Endodermal cell (in vitro differentiated cells): ENCODE measurements around the gene MGLL. TPM values are rescaled to one million over a fixed set of nuclear protein-coding genes. Genes with fewer than 3 reads are reported as not detected.

Source experiments
- DNase-seq: peaks from one replicate; pipeline ENCODE4 v3.0.0-alpha.2; 2017
- H3K27ac ChIP-seq: 2 replicates; pipeline ENCODE4 v1.5.1; 2013; ENCODE audit warnings: mild to moderate bottlenecking, low read depth, low read length, moderate library complexity
- H3K27me3 ChIP-seq: 2 replicates; pipeline ENCODE4 v1.6.1; 2013; ENCODE audit warnings: mild to moderate bottlenecking, low read length, moderate library complexity; ENCODE audit not compliant: insufficient read depth, control insufficient read depth, poor library complexity, severe bottlenecking
- H3K36me3 ChIP-seq: 2 replicates; pipeline ENCODE4 v1.7.0; 2013; ENCODE audit warnings: mild to moderate bottlenecking, low read length, moderate library complexity; ENCODE audit not compliant: control insufficient read depth, insufficient read depth
- H3K4me1 ChIP-seq: one replicate; pipeline ENCODE4 v1.7.0; 2013; ENCODE audit warnings: low read length; ENCODE audit not compliant: control insufficient read depth, insufficient read depth
- H3K4me3 ChIP-seq: 2 replicates; pipeline ENCODE4 v1.5.1; 2013; ENCODE audit warnings: mild to moderate bottlenecking, low read length, moderate library complexity
- H3K9ac ChIP-seq: 2 replicates; pipeline ENCODE4 v1.6.1; 2013; ENCODE audit warnings: mild to moderate bottlenecking, low read length, moderate library complexity; ENCODE audit not compliant: poor library complexity, severe bottlenecking; ENCODE audit errors: extremely low read depth
- H3K9me3 ChIP-seq: 2 replicates; pipeline ENCODE4 v1.6.1; 2013; ENCODE audit warnings: mild to moderate bottlenecking, low read length, moderate library complexity; ENCODE audit not compliant: control insufficient read depth
- H3K27ac Mint-ChIP-seq: 2 replicates; pipeline ENCODE4 v1.8.0; 2020; ENCODE audit warnings: mixed read lengths
- H3K27me3 Mint-ChIP-seq: 2 replicates; pipeline ENCODE4 v1.8.0; 2021; ENCODE audit warnings: mild to moderate bottlenecking, mixed read lengths; ENCODE audit not compliant: insufficient read depth
- H3K36me3 Mint-ChIP-seq: 2 replicates; pipeline ENCODE4 v1.8.0; 2020; ENCODE audit warnings: low read depth, mixed read lengths
- H3K4me1 Mint-ChIP-seq: 2 replicates; pipeline ENCODE4 v1.8.0; 2020; ENCODE audit warnings: mixed read lengths
- H3K4me3 Mint-ChIP-seq: 2 replicates; pipeline ENCODE4 v1.8.0; 2020; ENCODE audit warnings: mild to moderate bottlenecking, moderate library complexity, mixed read lengths
- H3K9me3 Mint-ChIP-seq: 2 replicates; pipeline ENCODE4 v1.8.0; 2020; ENCODE audit warnings: mild to moderate bottlenecking, mixed read lengths
- WGBS, 2 experiments: methylation state at CpG; one replicate each; pipeline versions ENCODE4 v1.1.5 to v1.1.7; 2013; ENCODE audit warnings: missing lambda C conversion rate in 2 of 2, mixed read lengths in 1 of 2; ENCODE audit not compliant: insufficient coverage in 1 of 2, insufficient read length in 1 of 2; 5-methylcytosine and 5-hydroxymethylcytosine counted together
- total RNA-seq, 2 donors: library from RNA; stranded (reverse); fragmentation: NEBNext Ultra II Directional in 1 of 2; extraction: Animal tissue kit (Norgen Biotek cat#: 25700) in 1 of 2; gene quantifications; 2 replicates in 1 of 2; 3 replicates in 1 of 2; pipeline ENCODE4 v1.2.1, GENCODE V29; 2021
- TF ChIP-seq, protein P1 (sequence below): fragments of 200-600 bp; sonication (generic); conservative IDR thresholded peaks from 2 replicates; pipeline ENCODE4 v1.5.0; 2021; ENCODE audit warnings: antibody characterized with exemption, mild to moderate bottlenecking

The MGLL gene
- total RNA-seq, 2 donors from 2014 or later, result 0.22 TPM; not detected in 1

DNA sequence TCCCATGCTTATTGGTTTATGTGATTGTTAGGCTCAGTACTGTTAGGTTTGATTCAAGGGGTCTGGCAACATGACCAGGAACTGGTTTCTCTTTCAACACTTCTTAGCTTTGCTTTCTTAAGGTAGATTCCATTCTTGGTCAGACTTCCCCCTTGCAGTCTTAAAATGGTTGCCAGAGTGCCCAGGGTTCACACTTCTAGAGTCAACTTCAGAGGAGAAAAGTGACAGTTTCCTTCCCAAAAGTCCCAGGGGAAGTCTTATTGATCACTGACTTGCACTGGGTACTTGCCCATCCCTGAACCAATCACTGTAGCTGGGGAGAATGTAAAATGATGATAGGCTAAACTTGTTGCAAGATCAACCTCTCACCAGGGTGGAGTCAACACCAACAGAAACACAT is 14.1 kb downstream of the MGLL start:
- H3K4me3 Mint-ChIP-seq, result no peak overlapping the region

DNA sequence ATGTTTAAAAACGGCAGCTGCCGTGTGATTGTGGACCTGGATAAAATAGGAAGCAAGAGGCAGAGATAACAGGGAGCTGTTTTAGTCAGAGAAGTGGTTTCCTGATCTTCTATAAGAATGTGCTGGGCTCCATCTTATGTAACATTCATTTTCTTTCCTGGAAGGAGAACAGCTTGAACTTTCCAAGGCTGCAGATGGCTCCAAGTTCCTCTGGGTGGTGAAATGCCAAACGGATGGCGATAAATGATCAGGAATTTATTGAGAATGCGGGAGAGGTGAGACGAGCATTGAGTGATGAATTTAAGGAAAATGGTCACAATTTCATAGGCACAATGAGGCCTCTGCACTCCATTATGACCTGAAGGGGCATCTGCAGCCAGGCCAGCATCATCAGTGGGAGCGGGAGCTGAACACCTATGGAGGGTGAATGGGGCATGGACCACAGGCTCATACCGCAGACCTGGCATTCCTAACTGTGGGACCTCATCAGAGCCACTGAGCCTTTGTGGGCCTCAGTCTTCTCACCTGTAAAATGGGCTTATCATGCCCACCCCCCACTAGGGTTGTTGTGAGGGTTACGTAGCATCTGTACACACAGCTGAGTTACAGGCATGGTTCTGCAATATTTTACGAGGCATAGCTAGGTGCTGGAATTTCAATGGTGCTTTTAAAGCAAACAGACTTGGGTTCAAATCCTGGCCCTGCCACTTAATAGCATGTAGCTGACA is 17.1 kb downstream of the MGLL start:
- H3K9me3 Mint-ChIP-seq, result no peaks in the 10 kb centered on the region
- no peaks in the 10 kb centered on the region for H3K9me3 ChIP-seq
- TF ChIP-seq, protein P1, sequence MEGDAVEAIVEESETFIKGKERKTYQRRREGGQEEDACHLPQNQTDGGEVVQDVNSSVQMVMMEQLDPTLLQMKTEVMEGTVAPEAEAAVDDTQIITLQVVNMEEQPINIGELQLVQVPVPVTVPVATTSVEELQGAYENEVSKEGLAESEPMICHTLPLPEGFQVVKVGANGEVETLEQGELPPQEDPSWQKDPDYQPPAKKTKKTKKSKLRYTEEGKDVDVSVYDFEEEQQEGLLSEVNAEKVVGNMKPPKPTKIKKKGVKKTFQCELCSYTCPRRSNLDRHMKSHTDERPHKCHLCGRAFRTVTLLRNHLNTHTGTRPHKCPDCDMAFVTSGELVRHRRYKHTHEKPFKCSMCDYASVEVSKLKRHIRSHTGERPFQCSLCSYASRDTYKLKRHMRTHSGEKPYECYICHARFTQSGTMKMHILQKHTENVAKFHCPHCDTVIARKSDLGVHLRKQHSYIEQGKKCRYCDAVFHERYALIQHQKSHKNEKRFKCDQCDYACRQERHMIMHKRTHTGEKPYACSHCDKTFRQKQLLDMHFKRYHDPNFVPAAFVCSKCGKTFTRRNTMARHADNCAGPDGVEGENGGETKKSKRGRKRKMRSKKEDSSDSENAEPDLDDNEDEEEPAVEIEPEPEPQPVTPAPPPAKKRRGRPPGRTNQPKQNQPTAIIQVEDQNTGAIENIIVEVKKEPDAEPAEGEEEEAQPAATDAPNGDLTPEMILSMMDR, result no peak
- no peaks in the 10 kb centered on the region for H3K4me1 Mint-ChIP-seq
- no peaks in the 10 kb centered on the region for H3K36me3 Mint-ChIP-seq
- no peaks in the 10 kb centered on the region for H3K36me3 ChIP-seq
- no peak overlapping the region for H3K27ac ChIP-seq
- H3K4me3 ChIP-seq, result no peak overlapping the region
- DNase-seq, result no peak
- no peak overlapping the region for H3K27ac Mint-ChIP-seq
- peaks cover 5% of the 10 kb centered on the region for H3K27me3 ChIP-seq
- no peak overlapping the region for H3K9ac ChIP-seq
- H3K4me3 Mint-ChIP-seq, result no peak overlapping the region
- H3K4me1 ChIP-seq, result no peaks in the 10 kb centered on the region
- H3K27me3 Mint-ChIP-seq, result peaks cover 16% of the 10 kb centered on the region
- WGBS, 2 experiments, result 92 to 94% methylated on average over 8 to 10 of the region's 10 CpGs

More for the DNA sequence above, 14.1 kb downstream of the MGLL start:
- DNase-seq, result no peak
- Histone ChIP-seq H3K27me3 (peaks cover 5% of the 10 kb centered on the region), H3K4me3 (no peak overlapping the region), H3K9ac (no peak overlapping the region), H3K9me3 (peaks cover 6% of the 10 kb centered on the region), H3K4me1 (peaks cover 4% of the 10 kb centered on the region), H3K36me3 (no peaks in the 10 kb centered on the region), H3K27ac (no peak overlapping the region)
- Mint-ChIP-seq H3K27ac (no peak overlapping the region), H3K36me3 (no peaks in the 10 kb centered on the region), H3K4me1 (peaks cover 7% of the 10 kb centered on the region), H3K9me3 (no peaks in the 10 kb centered on the region), H3K27me3 (peaks cover 25% of the 10 kb centered on the region)
- TF ChIP-seq, protein P1, result no peak

DNA sequence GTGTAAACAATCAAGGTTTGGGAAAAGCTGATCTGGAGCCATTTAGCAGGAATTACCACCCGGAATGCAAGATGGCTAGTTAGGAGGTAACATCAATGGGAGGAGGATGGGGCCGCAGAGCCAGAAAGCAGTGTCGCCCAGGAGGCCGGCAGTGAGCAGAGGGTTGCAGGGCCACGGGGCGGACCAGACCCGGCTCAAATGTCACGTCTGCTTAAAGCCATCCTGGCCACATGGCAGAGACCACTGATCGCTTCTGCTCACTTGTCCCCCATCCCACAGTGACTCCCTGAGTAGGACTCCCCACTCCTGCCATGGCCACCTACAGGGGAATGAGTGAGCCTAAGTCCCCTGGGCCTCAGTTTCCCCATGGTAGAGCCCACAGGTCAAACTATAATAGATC is 18.2 kb downstream of the MGLL start:
- 80 to 88% methylated on average over 9 of the region's 9 CpGs for WGBS, 2 experiments
- no peak overlapping the region for H3K9ac ChIP-seq
- no peak overlapping the region for H3K27ac Mint-ChIP-seq

More for the DNA sequence above, 18.2 kb downstream of the MGLL start:
- H3K36me3 Mint-ChIP-seq, result no peaks in the 10 kb centered on the region
- H3K36me3 ChIP-seq, result no peaks in the 10 kb centered on the region
- TF ChIP-seq, protein P1, result no peak
- H3K9me3 Mint-ChIP-seq, result no peaks in the 10 kb centered on the region
- no peak for DNase-seq
- no peaks in the 10 kb centered on the region for H3K4me1 ChIP-seq
- peaks cover 4% of the 10 kb centered on the region for H3K27me3 ChIP-seq
- no peaks in the 10 kb centered on the region for H3K4me1 Mint-ChIP-seq
- peaks cover 11% of the 10 kb centered on the region for H3K27me3 Mint-ChIP-seq
- no peak overlapping the region for H3K27ac ChIP-seq
- H3K9me3 ChIP-seq, result no peaks in the 10 kb centered on the region
- no peak overlapping the region for H3K4me3 ChIP-seq
- no peak overlapping the region for H3K4me3 Mint-ChIP-seq
